Thyroid gland (tissue), 4 donors: Measurements from ENCODE around the gene C5orf46. TPM values are rescaled to one million over a fixed set of nuclear protein-coding genes. Genes with fewer than 3 reads are reported as not detected.

Experiments
- DNase-seq, 2 donors: peaks; one replicate each; pipeline ENCODE4 v3.0.0-alpha.2; 2019
- H3K27ac ChIP-seq, 3 donors: fragments of 200-600 bp; sonication (generic); 1 replicate in 2 of 3; 2 replicates in 1 of 3; pipeline ENCODE4 v1.5.1; 2016 to 2019; ENCODE audit warnings: mild to moderate bottlenecking in 1 of 3, moderate library complexity in 1 of 3
- H3K27me3 ChIP-seq: fragments of 200-600 bp; sonication (generic); one replicate; pipeline ENCODE4 v1.5.1; 2019
- H3K36me3 ChIP-seq, 2 donors: fragments of 200-600 bp; sonication (generic); one replicate each; pipeline ENCODE4 v1.5.1; 2016 to 2019
- H3K4me1 ChIP-seq, 2 donors: fragments of 200-600 bp; sonication (generic); one replicate each; pipeline ENCODE4 v1.5.1; 2017 to 2019
- H3K4me3 ChIP-seq, 3 donors: fragments of 200-600 bp; sonication (generic); replicated peaks in 1 of 3; 1 replicate in 2 of 3; 2 replicates in 1 of 3; pipeline ENCODE4 v1.5.1; 2016; ENCODE audit warnings: mild to moderate bottlenecking in 1 of 3
- H3K9me3 ChIP-seq: fragments of 200-600 bp; sonication (generic); one replicate; pipeline ENCODE4 v1.5.1; 2017
- CTCF ChIP-seq, 6 experiments: fragments of 200-600 bp in 3 of 6; fragments of 450-650 bp in 3 of 6; sonication (generic) in 3 of 6; IDR thresholded peaks; one replicate each; pipeline ENCODE4 v1.5.1; 2016 to 2019; ENCODE audit warnings: antibody characterized with exemption in 6 of 6, mild to moderate bottlenecking in 2 of 6, inconsistent platforms in 1 of 6, moderate library complexity in 1 of 6
- POLR2A ChIP-seq, 2 donors: fragments of 450-650 bp; IDR thresholded peaks; one replicate each; pipeline ENCODE4 v1.6.1; 2017; ENCODE audit warnings: antibody characterized with exemption in 2 of 2, mild to moderate bottlenecking in 2 of 2, moderate library complexity in 1 of 2
- WGBS, 2 donors: methylation state at CpG; one replicate each; pipeline ENCODE4 v1.1.5; 2017; 5-methylcytosine and 5-hydroxymethylcytosine counted together
- intact Hi-C: fragments of 100-400 bp; cut with DNase I; formaldehyde crosslinking; loops from one replicate; pipeline ENCODE4 v1.15.1; 2023
- total RNA-seq, 4 donors: library from RNA; depleted of rRNA; stranded (reverse); fragments of >200 nt; gene quantifications; one replicate each; pipeline ENCODE4 v1.2.3, GENCODE V29; 2016

Gene C5orf46
- total RNA-seq, 4 donors from 2014 or later: not detected

GRCh38 chr5:147935032-147935431 lies 28.7 kb upstream of the C5orf46 start:
- Histone ChIP-seq H3K27ac (no peak overlapping the region), H3K4me1 (no peaks in the 10 kb centered on the region), H3K4me3 (no peak overlapping the region), H3K9me3 (no peaks in the 10 kb centered on the region), H3K27me3 (no peaks in the 10 kb centered on the region), H3K36me3 (no peaks in the 10 kb centered on the region)
- TF ChIP-seq CTCF (IDR thresholded peaks at IDR 0.05) (peak in 4 of 6 experiments; percentile 49 to 77 (median 62)), POLR2A (IDR thresholded peaks at IDR 0.05) (no peak)
- WGBS, 2 donors: 5 to 10% methylated on average over 3 of the region's 3 CpGs
- no peak for DNase-seq
- intact Hi-C loops: loop anchor here (5.0 to 10.0 kb wide), 2 partner anchors 48 to 80 kb away; no protein-coding TSS in a partner anchor

- TF ChIP-seq CTCF (IDR thresholded peaks at IDR 0.05): no peak
- no peak for TF ChIP-seq POLR2A (IDR thresholded peaks at IDR 0.05)
- intact Hi-C loops: loop anchor here (10.0 kb wide), 1 partner anchor 76 kb away; no protein-coding TSS in a partner anchor
- Histone ChIP-seq H3K4me1 (no peaks in the 10 kb centered on the region), H3K27ac (no peak overlapping the region), H3K36me3 (no peaks in the 10 kb centered on the region), H3K27me3 (no peaks in the 10 kb centered on the region), H3K9me3 (no peaks in the 10 kb centered on the region), H3K4me3 (no peak overlapping the region)
- no peak for DNase-seq
- 53 to 90% methylated on average over 2 of the region's 2 CpGs for WGBS, 2 donors
Observed at GRCh38 chr5:147930769-147931168, 24.4 kb upstream of the C5orf46 start.

GRCh38 chr5:147927901-147928300 lies 21.6 kb upstream of the C5orf46 start:
- Histone ChIP-seq H3K4me3 (no peak overlapping the region), H3K4me1 (no peaks in the 10 kb centered on the region), H3K36me3 (no peaks in the 10 kb centered on the region), H3K9me3 (no peaks in the 10 kb centered on the region), H3K27ac (no peak overlapping the region), H3K27me3 (no peaks in the 10 kb centered on the region)
- intact Hi-C loops: no loop called here
- no peak for DNase-seq
- no peak for TF ChIP-seq CTCF (IDR thresholded peaks at IDR 0.05)
- TF ChIP-seq POLR2A (IDR thresholded peaks at IDR 0.05): no peak
- WGBS, 2 donors: 56 to 68% methylated on average over 3 of the region's 3 CpGs

- no peak overlapping the region for H3K27ac ChIP-seq
- intact Hi-C loops: no loop called here
Observed at GRCh38 chr5:147925020-147925419, 18.7 kb upstream of the C5orf46 start.

GRCh38 chr5:147921136-147921535 lies 14.8 kb upstream of the C5orf46 start:
- H3K27me3 ChIP-seq: no peaks in the 10 kb centered on the region
- intact Hi-C loops: no loop called here
- TF ChIP-seq CTCF (IDR thresholded peaks at IDR 0.05): no peak
- no peak for TF ChIP-seq POLR2A (IDR thresholded peaks at IDR 0.05)
- no peaks in the 10 kb centered on the region for H3K36me3 ChIP-seq
- no peaks in the 10 kb centered on the region for H3K4me1 ChIP-seq
- no peak overlapping the region for H3K27ac ChIP-seq
- no peaks in the 10 kb centered on the region for H3K9me3 ChIP-seq
- no peak for DNase-seq
- 50 to 55% methylated on average over 2 of the region's 2 CpGs for WGBS, 2 donors
- no peak overlapping the region for H3K4me3 ChIP-seq

More at GRCh38 chr5:147925020-147925419, 18.7 kb upstream of the C5orf46 start:
- WGBS, 2 donors: 77 to 81% methylated on average over 4 of the region's 4 CpGs
- no peak for DNase-seq
- no peak for TF ChIP-seq CTCF (IDR thresholded peaks at IDR 0.05)
- no peak for TF ChIP-seq POLR2A (IDR thresholded peaks at IDR 0.05)
- Histone ChIP-seq H3K4me3 (no peak overlapping the region), H3K27me3 (no peaks in the 10 kb centered on the region), H3K36me3 (no peaks in the 10 kb centered on the region), H3K4me1 (no peaks in the 10 kb centered on the region), H3K9me3 (no peaks in the 10 kb centered on the region)
